SK-N-MC (cell line): Measurements from ENCODE around the gene ACER2.

Experiments
- EZH2 ChIP-seq: fragments of 200-600 bp; sonication (generic); IDR thresholded peaks from one replicate; pipeline ENCODE4 v1.6.1; 2017; ENCODE audit warnings: antibody characterized with exemption
- FOXP2 ChIP-seq: optimal IDR thresholded peaks from 2 replicates; pipeline ENCODE3; 2011; ENCODE audit warnings: mild to moderate bottlenecking, moderate library complexity; ENCODE audit not compliant: insufficient read depth; ENCODE audit errors: extremely low read length, control extremely low read depth
- POLR2AphosphoS5 ChIP-seq: IDR thresholded peaks from 2 replicates; pipeline ENCODE4 v1.6.1; 2012; ENCODE audit warnings: mild to moderate bottlenecking, low read depth, low read length, borderline replicate concordance

- no peak for TF ChIP-seq EZH2
- no peak for TF ChIP-seq POLR2AphosphoS5
- no peak for TF ChIP-seq FOXP2
These were observed 29.1 kb upstream of the ACER2 start for GRCh38 chr9:19379697-19380046.
